CD4-positive, alpha-beta T cell treated with Interleukin-17A for 4 hours (primary cell): Measurements from ENCODE around the gene MAN1C1.
"Not testable (repeated sequence)": the region's sequence is repeated elsewhere in the genome, so short reads cannot be mapped to it uniquely, and the experiment has no call there.

Source experiments
- DNase-seq: peaks from one replicate; pipeline ENCODE4 v3.0.0-alpha.2; 2020; ENCODE audit warnings: mixed read lengths

The MAN1C1 gene

DNA sequence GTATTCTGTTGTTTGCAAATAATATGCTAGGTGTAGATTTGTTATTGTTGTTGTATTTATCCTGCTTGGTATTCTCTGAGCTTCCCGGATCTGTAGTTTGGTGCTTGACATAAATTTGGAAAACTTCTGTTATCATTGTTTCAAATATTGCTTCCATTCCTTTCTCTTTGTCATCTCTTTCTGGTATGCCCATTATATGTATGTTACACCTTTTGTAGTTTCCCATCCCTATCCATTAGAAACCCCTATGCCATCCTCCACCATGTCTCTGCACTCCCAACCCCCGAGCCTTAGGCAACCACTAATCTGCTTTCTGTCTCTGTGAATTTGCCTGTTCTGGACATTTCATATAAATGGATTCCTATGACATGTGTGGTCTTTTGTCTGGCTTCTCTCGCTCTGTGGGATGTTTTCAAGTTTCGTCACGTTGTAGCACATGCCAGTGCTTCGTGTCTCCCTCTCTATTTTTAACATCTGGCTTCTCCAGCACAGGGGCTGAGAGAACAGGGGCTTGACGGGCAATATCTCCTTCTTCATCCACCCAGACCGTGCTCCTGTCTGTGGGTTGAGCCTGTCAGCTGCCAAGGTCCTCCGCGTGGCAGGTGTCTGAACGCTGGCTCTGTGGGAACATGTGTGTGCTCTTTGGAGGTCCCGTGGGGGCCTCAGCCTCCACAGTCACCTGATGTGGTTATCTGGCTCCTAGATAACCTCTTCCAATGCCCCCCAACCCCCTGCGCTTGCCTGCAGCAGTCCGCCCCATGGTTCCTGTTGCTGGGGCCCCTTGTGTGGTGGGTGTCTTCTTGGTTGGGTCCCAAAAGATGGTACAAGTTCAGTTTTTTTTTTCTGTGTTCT, 32.8 kb upstream of the MAN1C1 start:
- no peak for DNase-seq

GRCh38 chr1:25586181-25586588, 30.4 kb upstream of the MAN1C1 start:
- no peak for DNase-seq

- DNase-seq: no peak
Observed at GRCh38 chr1:25587290-25587689, 29.3 kb upstream of the MAN1C1 start.

DNA sequence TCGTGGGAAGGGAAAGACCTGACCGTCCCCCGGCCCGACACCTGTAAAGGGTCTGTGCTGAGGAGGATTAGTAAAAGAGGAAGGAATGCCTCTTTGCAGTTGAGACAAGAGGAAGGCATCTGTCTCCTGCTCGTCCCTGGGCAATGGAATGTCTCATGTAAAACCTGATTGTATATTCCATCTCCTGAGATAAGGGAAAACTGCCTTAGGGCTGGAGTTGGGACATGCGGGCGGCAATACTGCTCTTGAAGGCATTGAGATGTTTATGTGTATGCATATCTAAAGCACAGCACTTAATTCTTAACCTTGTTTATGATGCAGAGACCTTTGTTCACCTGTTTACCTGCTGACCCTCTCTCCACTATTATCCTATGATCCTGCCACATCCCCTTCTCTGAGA, 28.4 kb upstream of the MAN1C1 start:
- not testable (repeated sequence) for DNase-seq

GRCh38 chr1:25588786-25589185, 27.8 kb upstream of the MAN1C1 start:
- DNase-seq: not testable (repeated sequence)

- DNase-seq: peak; percentile 20
Observed at GRCh38 chr1:25590096-25590824, 26.3 kb upstream of the MAN1C1 start.

DNA sequence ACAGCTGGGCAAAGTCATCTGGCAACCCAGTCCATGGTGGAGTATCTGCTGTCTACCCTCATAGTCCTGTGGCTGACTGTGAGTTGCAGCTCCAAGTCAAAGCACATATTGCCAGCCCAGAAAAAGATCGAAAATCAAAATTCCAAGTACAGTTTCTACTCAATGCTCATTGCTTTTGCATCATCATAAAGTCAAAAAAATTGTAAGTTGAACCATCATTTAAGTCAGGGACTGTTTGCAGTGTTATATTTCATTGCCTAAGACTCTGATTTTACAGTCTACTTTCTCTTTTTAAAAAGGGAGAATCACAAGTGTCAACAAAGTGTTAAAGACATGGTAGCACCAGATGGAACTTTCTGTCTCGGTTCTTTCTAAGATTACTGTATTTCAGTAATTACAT, 22.7 kb upstream of the MAN1C1 start:
- DNase-seq: no peak

GRCh38 chr1:25594971-25595370, 21.6 kb upstream of the MAN1C1 start:
- no peak for DNase-seq

DNA sequence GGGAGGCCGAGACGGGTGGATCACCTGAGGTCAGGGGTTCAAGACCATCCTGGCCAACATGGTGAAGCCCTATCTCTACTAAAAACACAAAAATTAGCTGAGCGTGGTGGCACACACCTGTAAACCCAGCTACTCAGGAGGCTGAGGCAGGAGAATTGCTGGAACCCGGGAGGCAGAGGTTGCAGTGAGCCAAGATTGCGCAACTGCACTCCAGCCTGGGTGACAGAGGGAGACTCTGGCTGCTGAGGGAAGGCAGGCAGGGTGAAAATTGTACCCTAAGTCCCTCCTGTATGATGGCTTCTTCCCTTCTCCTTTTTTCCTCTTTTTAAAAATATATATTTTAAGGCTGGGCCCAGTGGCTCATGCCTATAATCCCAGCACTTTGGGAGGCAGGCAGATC, 19.9 kb upstream of the MAN1C1 start:
- not testable (repeated sequence) for DNase-seq

DNA sequence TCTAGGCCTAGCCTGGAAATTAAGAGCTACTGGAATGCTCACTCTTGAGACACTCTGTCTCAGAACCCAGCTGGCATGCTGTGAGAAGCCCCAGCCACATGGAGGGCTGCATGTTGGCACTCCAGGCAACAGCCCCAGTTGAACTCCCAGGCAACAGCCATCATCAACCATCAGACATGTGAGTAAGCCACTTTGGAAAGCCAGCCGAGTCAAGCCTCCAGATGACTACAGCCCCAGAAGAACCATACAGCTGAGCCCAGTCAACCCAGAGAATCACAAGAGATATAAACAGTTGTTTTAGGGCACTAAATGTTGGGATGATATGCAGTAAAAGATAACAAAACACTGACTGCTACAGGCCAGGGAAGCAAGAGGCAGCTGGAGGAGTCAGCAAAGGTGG, 17.7 kb upstream of the MAN1C1 start:
- DNase-seq: no peak

DNA sequence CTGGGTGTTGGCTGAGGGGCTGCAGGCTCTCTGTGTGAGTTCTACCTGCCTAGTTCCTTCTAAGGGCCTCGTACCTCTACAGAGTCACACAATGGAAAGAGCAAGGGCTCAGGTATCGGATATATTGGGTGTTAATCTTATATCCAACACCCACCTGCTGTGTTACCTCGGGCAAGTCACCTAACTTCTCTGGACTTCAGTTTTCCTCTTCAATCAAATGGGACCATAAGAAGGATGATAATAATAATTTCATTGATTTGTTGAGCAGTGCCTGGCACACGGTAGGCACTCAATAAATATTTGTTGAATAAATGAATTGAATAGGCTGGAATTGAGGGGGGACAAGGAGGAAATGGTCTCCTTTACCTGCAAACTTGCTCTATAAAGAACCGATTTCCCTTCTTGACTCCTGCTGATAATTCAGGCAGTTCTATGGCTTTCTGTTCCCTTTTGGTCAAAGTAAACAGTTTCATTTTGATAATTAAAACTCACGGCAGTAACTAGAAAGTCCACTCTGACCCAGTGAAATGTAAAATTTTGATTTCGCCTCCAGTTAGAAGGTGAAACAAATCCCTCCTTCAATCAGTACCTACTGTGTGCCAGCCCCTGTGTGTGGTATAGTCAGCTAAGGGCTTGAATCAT, 16.5 kb upstream of the MAN1C1 start:
- no peak for DNase-seq

GRCh38 chr1:25600971-25601699, 15.5 kb upstream of the MAN1C1 start:
- DNase-seq: not testable (repeated sequence)

GRCh38 chr1:25603779-25604538, 12.6 kb upstream of the MAN1C1 start:
- not testable (repeated sequence) for DNase-seq

- DNase-seq: no peak
Observed at GRCh38 chr1:25607123-25607522, 9.5 kb upstream of the MAN1C1 start.

DNA sequence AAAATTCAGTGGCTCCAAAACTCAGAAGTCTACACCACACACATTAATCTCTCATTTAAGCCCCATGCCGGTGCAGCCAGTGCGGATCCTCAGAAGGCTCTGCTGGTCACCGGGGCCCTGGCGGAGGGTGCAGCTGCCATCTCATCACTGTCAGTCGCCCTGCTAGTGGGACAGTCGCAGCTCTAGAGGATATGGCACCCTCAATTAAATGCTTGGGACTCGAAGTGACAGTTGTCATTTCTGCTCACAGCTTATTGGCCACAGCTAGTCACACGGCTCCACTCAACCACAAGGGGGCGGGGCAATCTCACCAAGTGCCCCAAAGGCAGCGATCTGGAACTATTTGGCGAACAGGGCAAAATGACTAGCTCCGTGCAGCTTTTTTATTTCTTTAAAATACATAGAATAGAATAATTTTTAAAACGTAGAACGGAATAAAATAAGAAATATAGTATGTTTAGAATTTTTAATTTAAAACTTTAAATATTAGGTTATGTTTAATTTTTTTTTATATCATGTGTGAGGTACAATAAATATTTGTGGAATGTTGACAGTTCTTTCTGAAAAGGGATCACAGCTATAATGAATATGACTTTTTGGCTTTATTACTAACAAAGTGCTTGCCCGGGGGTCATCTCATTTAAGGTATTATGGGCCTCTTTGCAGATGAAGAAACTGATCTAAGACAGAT, 8.0 kb upstream of the MAN1C1 start:
- peak; percentile 96 for DNase-seq

DNA sequence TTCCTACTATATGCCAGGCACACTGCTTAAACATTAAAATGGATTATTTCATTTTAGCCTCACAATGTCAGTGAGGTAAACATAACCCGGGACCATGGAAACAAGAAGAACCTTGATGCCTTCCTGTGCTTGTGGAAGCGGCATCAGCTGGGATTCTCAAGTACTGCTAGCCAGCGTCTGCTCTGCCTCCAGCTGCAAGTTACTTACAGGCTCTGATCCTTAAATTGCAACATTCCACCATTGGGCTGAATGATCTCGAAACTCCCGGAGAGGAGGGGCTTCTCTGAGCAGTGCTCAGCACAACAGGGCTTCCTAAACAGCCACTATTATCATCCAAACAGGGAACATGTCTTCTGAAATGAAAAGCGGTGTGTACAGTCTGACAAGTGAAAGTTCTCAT, 6.7 kb upstream of the MAN1C1 start:
- DNase-seq: no peak

GRCh38 chr1:25610822-25611630, 5.6 kb upstream of the MAN1C1 start:
- DNase-seq: peak; percentile 40

DNA sequence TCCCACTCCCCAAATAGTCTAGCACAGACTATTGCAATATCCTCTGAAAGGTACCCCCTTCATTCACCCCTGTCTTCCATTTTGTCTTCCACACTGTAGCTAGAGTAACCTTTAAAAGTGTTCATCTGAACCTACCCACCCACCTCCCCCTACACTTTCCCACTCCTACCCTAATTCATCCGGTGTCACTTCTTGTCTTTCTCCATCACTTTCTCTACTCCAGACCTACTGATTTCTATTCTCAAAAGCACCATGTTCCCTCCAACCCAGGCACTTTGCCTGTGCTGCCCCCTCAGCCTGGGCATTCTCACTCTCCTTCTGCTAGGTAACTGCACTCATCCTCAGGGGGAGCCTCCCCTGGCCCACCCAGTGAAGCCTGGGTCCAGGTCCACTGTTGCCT, 4.7 kb upstream of the MAN1C1 start:
- DNase-seq: no peak

- no peak for DNase-seq
Observed at GRCh38 chr1:25612421-25612820, 4.2 kb upstream of the MAN1C1 start.

- no peak for DNase-seq
Observed at GRCh38 chr1:25613091-25613490, 3.5 kb upstream of the MAN1C1 start.
